ENCODE measurements around the gene PHF12.

The PHF12 gene

DNA sequence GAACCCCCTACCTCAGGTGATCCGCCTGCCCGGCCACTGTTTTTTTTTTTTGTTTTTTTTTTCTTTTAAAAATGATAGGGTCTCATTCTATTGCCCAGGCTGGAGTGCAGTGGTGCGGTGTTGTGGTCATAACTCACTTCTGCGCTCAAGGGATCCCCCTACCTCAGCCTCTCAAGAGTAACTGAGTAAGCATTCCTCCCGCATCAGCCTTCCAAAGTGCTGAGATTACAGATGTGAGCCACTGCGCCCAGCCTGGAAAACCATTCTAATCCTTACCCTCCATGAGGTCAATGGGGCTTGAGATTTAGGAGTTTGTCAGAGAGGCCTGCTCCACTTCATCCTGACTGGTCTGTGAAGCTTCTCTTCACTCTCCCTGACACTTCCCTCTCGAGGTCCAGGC, 84.0 kb downstream of the PHF12 start:
- 88 to 98% methylated on average over 3 to 7 of the region's 7 CpGs for WGBS, 2 experiments (ENCODE audit: insufficient coverage in 2 of 2)
- H3K4me3 ChIP-seq (ENCODE audit: extremely low read depth, insufficient read depth, low read length, poor library complexity, severe bottlenecking), result no peak overlapping the region
- no peaks in the 10 kb centered on the region for H3K9me3 ChIP-seq (ENCODE audit: control insufficient read depth, low read length)
- H3K4me1 ChIP-seq (ENCODE audit: control insufficient read depth, insufficient read depth, low read length, poor library complexity, severe bottlenecking), result peaks cover 7% of the 10 kb centered on the region
- H3K36me3 ChIP-seq (ENCODE audit: control insufficient read depth, insufficient read depth, low read length), result peaks cover 2% of the 10 kb centered on the region
- no peak overlapping the region for H3K27ac ChIP-seq (ENCODE audit: low read depth, low read length, severe bottlenecking)

DNA sequence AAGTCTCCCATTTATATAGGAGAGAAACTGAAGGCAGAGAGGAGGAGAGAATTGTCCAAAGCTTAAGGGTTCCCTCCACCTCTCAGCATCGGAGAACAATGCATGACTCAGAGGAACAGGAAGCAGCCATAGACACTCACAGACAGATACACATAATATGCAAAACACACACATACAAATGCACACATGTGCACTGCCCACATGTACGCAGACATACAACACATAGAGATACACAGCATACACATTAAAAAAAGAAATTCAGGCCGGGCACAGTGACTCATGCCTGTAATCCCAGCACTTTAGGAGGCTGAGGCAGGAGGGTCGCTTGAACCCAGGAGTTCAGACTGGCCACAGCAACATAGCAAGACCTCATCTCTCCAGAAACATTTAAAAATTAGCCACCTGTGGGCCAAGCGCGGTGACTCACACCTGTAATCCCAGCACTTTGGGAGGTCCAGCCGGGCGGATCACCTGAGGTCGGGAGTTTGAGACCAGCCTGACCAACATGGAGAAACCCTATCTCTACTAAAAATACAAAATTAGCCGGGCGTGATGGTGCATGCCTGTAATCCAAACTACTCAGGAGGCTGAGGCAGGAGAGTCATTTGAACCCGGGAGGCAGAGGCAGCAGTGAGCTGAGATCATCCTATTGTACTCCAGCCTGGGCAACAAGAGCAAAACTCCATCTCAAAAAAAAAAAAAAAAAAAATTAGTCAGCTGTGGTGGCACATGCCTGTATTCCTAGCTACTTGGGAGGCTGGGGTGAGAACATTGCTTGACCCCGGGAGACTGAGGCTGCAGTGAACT, 85.2 kb downstream of the PHF12 start:
- H3K9me3 ChIP-seq (ENCODE audit: control insufficient read depth, low read length), result no peaks in the 10 kb centered on the region
- no peak overlapping the region for H3K4me3 ChIP-seq (ENCODE audit: extremely low read depth, insufficient read depth, low read length, poor library complexity, severe bottlenecking)
- 90% methylated on average over 10 of the region's 13 CpGs for WGBS, 2 experiments (ENCODE audit: insufficient coverage in 2 of 2)
- peaks cover 2% of the 10 kb centered on the region for H3K36me3 ChIP-seq (ENCODE audit: control insufficient read depth, insufficient read depth, low read length)
- H3K27ac ChIP-seq (ENCODE audit: low read depth, low read length, severe bottlenecking), result peak overlapping the region; percentile 84
- H3K4me1 ChIP-seq (ENCODE audit: control insufficient read depth, insufficient read depth, low read length, poor library complexity, severe bottlenecking), result peaks cover 11% of the 10 kb centered on the region

DNA sequence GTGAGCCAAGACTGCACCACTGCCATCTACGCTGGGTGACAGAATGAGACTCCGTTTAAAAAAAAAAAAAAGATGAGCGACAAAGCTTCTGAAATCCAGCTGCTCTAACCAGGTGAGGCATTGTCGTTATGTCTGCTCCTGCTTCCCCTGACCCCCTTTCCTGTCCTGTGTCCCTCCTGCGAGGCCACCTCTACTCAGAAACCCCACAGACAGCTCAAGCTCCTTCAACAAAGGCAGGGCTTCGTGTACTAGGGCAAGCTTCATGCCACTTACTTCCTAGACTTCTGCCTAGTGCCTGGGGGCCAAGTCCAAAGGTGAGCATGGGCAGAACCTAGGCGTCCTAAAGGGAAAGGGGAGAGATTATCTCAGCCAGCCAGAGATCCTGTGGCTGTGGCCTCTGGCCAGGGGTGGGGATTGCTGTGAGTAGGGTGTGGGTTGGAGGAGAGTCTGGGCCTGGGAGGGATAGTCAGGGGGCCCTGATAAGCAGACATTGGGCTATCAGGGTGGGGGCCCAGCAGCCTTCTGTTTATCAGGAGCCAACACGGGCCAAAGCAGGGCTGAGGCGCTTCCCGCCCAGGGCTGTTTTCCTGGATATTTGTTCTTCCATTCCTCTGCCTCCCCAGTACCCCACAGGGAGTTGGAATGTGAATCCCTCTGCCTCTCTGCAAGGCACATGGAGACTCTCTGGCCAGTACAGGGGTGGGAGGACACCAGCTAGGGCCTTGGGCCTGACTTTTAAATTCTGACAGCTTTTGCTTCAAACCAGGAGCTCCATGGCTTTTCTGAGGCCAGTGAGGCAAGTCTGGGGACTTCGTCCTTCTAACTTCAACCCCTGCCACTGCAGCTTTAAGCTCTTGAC, 86.1 kb downstream of the PHF12 start:
- H3K27ac ChIP-seq (ENCODE audit: low read depth, low read length, severe bottlenecking), result peak overlapping the region; percentile 84
- H3K4me3 ChIP-seq (ENCODE audit: extremely low read depth, insufficient read depth, low read length, poor library complexity, severe bottlenecking), result no peak overlapping the region
- no peaks in the 10 kb centered on the region for H3K9me3 ChIP-seq (ENCODE audit: control insufficient read depth, low read length)
- 77 to 86% methylated on average over 5 to 8 of the region's 11 CpGs for WGBS, 2 experiments (ENCODE audit: insufficient coverage in 2 of 2)
- peaks cover 9% of the 10 kb centered on the region for H3K36me3 ChIP-seq (ENCODE audit: control insufficient read depth, insufficient read depth, low read length)
- peaks cover 11% of the 10 kb centered on the region for H3K4me1 ChIP-seq (ENCODE audit: control insufficient read depth, insufficient read depth, low read length, poor library complexity, severe bottlenecking)

DNA sequence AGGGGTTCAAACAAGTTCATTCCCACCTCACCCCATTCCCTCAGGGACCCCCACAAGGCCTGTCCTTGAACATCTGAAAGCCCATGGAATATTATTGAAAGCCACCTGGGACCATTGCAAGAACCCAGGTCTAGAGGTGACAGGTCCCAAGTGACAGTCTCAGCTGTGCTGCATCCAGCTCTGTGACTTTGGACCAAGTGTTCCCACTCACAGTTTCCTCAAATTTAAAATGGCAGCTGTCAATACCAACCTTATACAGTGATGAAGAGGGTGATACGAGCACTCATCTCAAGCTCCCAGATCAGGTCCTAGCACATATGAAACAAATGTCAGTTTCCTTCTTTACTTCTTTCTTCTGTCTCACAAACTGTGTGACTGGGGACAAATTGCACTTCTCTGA, 87.4 kb downstream of the PHF12 start:
- 83% methylated on average over 1 of the region's 1 CpG; no CpG with 5 or more reads in 1 of the 2 experiments for WGBS, 2 experiments (ENCODE audit: insufficient coverage in 2 of 2)
- H3K36me3 ChIP-seq (ENCODE audit: control insufficient read depth, insufficient read depth, low read length), result peaks cover 16% of the 10 kb centered on the region

DNA sequence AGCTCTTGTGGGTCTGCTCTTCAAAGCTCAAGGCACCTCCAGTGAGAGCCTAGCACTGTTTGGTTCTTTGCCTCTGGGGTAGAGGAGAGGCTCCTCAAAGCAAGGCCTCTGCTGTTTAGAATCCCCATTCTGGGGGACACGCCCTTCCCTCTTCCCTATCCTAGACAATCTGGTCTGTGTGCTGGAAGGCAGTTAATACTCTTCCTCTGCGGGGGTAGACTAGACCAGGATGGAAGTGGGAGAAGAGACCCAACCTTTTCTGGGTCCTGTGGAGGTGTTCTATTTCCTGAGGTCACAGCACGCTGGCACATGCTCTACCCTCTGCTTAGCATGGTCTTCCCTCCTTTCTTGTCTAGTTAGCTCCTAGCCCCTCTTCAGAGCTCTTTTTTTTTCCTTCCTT, 88.8 kb downstream of the PHF12 start:
- Histone ChIP-seq H3K9me3 (ENCODE audit: control insufficient read depth, low read length) (no peaks in the 10 kb centered on the region), H3K27ac (ENCODE audit: low read depth, low read length, severe bottlenecking) (no peak overlapping the region), H3K36me3 (ENCODE audit: control insufficient read depth, insufficient read depth, low read length) (peaks cover 30% of the 10 kb centered on the region), H3K4me3 (ENCODE audit: extremely low read depth, insufficient read depth, low read length, poor library complexity, severe bottlenecking) (no peak overlapping the region), H3K4me1 (ENCODE audit: control insufficient read depth, insufficient read depth, low read length, poor library complexity, severe bottlenecking) (peaks cover 11% of the 10 kb centered on the region)
- 86 to 100% methylated on average over 1 of the region's 3 CpGs for WGBS, 2 experiments (ENCODE audit: insufficient coverage in 2 of 2)

More for the DNA sequence above, 87.4 kb downstream of the PHF12 start:
- H3K27ac ChIP-seq (ENCODE audit: low read depth, low read length, severe bottlenecking), result no peak overlapping the region
- H3K9me3 ChIP-seq (ENCODE audit: control insufficient read depth, low read length), result no peaks in the 10 kb centered on the region
- no peak overlapping the region for H3K4me3 ChIP-seq (ENCODE audit: extremely low read depth, insufficient read depth, low read length, poor library complexity, severe bottlenecking)
- H3K4me1 ChIP-seq (ENCODE audit: control insufficient read depth, insufficient read depth, low read length, poor library complexity, severe bottlenecking), result peaks cover 11% of the 10 kb centered on the region

DNA sequence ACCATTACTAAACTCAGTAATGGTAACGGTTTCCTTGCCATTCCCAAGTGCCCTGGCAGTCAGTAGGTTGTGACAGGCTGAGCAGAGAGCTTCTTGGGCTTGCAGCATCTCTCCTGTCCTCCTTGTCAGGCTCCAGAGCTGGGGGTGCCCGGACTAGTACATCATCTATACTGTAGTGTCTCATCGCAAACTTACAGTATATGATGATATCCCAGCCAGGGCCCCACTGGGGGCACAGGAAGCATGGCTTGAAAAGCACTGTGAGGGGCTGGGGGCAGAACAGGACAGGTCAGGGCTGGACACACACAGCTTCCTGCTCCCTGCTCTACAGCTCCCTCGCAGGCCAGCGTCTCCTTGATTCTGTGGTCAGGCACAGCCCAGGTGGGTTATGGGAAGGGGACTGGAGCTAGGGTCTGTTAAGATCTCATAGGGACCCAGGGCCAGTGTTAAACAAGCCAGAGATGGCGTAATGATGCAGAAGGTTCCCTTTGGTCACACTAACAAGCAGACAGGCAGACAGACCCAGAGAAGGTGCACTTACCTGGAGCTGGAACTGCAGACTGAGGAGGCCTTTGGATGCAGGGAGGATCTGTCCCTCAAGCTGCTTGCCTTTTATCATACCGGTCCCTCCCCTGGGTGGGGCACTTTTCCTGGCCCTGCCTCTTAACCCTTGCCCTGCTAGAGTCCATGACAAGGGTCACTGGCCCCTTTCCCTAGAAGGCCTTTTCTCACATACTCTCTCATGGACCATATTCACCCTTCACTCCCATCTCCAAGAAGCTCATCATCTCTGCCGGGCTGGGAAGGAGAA, 89.7 kb downstream of the PHF12 start:
- Histone ChIP-seq H3K4me3 (ENCODE audit: extremely low read depth, insufficient read depth, low read length, poor library complexity, severe bottlenecking) (no peak overlapping the region), H3K27ac (ENCODE audit: low read depth, low read length, severe bottlenecking) (no peak overlapping the region), H3K4me1 (ENCODE audit: control insufficient read depth, insufficient read depth, low read length, poor library complexity, severe bottlenecking) (peaks cover 11% of the 10 kb centered on the region), H3K36me3 (ENCODE audit: control insufficient read depth, insufficient read depth, low read length) (peaks cover 39% of the 10 kb centered on the region), H3K9me3 (ENCODE audit: control insufficient read depth, low read length) (no peaks in the 10 kb centered on the region)
- WGBS, 2 experiments (ENCODE audit: insufficient coverage in 2 of 2), result 66 to 78% methylated on average over 6 of the region's 8 CpGs

- Histone ChIP-seq H3K4me3 (ENCODE audit: extremely low read depth, insufficient read depth, low read length, poor library complexity, severe bottlenecking) (no peak overlapping the region), H3K36me3 (ENCODE audit: control insufficient read depth, insufficient read depth, low read length) (peaks cover 47% of the 10 kb centered on the region), H3K27ac (ENCODE audit: low read depth, low read length, severe bottlenecking) (no peak overlapping the region), H3K9me3 (ENCODE audit: control insufficient read depth, low read length) (no peaks in the 10 kb centered on the region), H3K4me1 (ENCODE audit: control insufficient read depth, insufficient read depth, low read length, poor library complexity, severe bottlenecking) (peaks cover 10% of the 10 kb centered on the region)
- 89 to 92% methylated on average over 4 of the region's 4 CpGs for WGBS, 2 experiments (ENCODE audit: insufficient coverage in 2 of 2)
These were observed 90.9 kb downstream of the PHF12 start for GRCh38 chr17:28860363-28860808.

DNA sequence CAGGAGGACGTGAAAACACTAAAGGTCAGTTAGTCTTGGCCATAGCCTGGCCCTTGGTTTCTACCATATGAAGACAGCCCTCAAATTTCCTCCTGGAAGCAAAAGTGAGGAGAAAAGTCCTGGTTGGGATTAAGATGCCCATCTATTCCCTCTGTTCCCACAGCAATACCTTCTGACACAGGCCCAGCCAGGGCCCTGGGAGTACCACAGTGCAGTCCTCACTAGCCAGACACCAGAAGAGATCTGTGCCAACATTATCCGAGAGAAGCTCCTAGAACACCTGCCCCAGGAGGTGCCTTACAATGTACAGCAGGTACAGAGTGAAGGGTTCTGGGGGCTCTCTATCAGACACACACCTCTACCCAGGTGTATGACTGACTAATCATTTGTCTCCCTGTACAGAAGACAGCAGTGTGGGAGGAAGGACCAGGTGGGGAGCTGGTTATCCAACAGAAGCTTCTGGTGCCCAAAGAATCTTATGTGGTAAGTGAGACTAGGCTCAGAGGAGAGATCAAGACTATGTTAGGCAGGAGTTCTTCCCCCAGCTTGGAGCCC, 92.4 kb downstream of the PHF12 start:
- Histone ChIP-seq H3K36me3 (ENCODE audit: control insufficient read depth, insufficient read depth, low read length) (peaks cover 45% of the 10 kb centered on the region), H3K4me3 (ENCODE audit: extremely low read depth, insufficient read depth, low read length, poor library complexity, severe bottlenecking) (no peak overlapping the region), H3K9me3 (ENCODE audit: control insufficient read depth, low read length) (no peaks in the 10 kb centered on the region), H3K4me1 (ENCODE audit: control insufficient read depth, insufficient read depth, low read length, poor library complexity, severe bottlenecking) (peaks cover 12% of the 10 kb centered on the region), H3K27ac (ENCODE audit: low read depth, low read length, severe bottlenecking) (no peak overlapping the region)
- WGBS, 2 experiments (ENCODE audit: insufficient coverage in 2 of 2), result 71 to 92% methylated on average over 2 of the region's 2 CpGs

- Histone ChIP-seq H3K4me3 (ENCODE audit: extremely low read depth, insufficient read depth, low read length, poor library complexity, severe bottlenecking) (no peak overlapping the region), H3K36me3 (ENCODE audit: control insufficient read depth, insufficient read depth, low read length) (peaks cover 44% of the 10 kb centered on the region), H3K27ac (ENCODE audit: low read depth, low read length, severe bottlenecking) (no peak overlapping the region), H3K4me1 (ENCODE audit: control insufficient read depth, insufficient read depth, low read length, poor library complexity, severe bottlenecking) (peaks cover 12% of the 10 kb centered on the region), H3K9me3 (ENCODE audit: control insufficient read depth, low read length) (no peaks in the 10 kb centered on the region)
- WGBS, 2 experiments (ENCODE audit: insufficient coverage in 2 of 2), result 94 to 96% methylated on average over 2 of the region's 3 CpGs
These were observed 93.2 kb downstream of the PHF12 start for GRCh38 chr17:28857905-28858800.

Measured in mesodermal cell (in vitro differentiated cells).